ENCODE results near the gene DUSP16.
"Not testable (repeated sequence)": the region's sequence is repeated elsewhere in the genome, so short reads cannot be mapped to it uniquely, and the experiment has no call there.

The DUSP16 gene, protein sequence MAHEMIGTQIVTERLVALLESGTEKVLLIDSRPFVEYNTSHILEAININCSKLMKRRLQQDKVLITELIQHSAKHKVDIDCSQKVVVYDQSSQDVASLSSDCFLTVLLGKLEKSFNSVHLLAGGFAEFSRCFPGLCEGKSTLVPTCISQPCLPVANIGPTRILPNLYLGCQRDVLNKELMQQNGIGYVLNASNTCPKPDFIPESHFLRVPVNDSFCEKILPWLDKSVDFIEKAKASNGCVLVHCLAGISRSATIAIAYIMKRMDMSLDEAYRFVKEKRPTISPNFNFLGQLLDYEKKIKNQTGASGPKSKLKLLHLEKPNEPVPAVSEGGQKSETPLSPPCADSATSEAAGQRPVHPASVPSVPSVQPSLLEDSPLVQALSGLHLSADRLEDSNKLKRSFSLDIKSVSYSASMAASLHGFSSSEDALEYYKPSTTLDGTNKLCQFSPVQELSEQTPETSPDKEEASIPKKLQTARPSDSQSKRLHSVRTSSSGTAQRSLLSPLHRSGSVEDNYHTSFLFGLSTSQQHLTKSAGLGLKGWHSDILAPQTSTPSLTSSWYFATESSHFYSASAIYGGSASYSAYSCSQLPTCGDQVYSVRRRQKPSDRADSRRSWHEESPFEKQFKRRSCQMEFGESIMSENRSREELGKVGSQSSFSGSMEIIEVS
- total RNA-seq = 3.7 to 43.2 (median 10.1) reads per million in 18 experiments

DNA sequence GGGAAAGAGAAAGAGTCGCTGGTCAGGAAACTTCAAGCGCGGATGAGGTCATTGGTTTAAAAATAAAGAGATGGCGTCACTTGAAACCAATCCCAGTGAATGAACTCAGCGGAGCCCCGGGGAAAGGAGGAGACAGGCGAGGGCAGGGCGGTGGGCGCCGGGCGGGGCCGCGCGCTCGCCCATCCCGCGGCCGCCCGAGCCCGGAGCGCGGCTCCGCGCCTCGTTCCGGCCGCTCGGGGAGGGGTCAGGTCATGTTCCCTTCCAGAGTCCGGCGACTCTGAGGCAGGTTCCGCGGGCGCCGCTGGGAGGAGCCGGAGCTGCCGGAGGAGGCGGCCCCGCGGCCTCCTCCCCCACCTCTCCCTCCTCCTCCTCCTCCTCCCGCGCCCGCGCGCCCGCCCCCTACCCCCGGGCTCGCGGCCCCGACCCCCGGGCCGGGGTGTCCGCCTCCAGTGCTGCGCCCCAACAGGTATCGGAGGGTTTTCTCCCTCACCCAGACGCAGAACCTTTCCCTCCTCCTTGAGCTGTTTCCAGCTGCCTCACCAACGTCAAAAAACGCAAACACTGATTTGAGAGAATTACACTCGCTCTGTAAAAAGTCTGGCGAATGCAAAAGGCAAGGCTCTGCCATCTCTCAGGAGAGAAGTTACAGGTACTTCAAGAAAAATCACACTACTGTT lies at the start of gene DUSP16:
Gene DUSP16 (minus strand): TSS at position 279 of the 677 bp plus-strand sequence. CDS start 41,765 bp downstream, outside the sequence.
- DNase-seq = peak; percentile 80 to 85

DNA sequence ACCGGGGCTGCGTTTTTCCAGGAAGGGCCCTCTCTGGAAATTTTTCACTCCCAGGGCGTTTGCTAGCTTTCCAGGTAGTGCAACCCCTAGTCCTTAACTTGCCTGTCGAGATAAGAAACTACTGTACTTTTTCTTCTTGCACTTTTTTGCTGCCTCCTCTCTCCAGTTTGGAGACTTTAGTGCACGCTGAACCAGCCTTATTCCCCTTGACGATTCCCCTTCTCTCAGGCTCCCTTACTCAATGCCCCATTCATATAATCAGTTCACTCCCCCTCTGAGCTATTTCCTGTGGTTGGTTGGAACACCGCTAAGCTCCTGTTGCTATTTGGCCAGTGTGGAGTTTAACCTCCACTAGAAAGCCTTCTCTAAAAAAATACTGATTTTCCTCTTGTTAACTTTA lies 49.7 kb upstream of the DUSP16 start:
- peak; percentile 28 to 34 for DNase-seq

DNA sequence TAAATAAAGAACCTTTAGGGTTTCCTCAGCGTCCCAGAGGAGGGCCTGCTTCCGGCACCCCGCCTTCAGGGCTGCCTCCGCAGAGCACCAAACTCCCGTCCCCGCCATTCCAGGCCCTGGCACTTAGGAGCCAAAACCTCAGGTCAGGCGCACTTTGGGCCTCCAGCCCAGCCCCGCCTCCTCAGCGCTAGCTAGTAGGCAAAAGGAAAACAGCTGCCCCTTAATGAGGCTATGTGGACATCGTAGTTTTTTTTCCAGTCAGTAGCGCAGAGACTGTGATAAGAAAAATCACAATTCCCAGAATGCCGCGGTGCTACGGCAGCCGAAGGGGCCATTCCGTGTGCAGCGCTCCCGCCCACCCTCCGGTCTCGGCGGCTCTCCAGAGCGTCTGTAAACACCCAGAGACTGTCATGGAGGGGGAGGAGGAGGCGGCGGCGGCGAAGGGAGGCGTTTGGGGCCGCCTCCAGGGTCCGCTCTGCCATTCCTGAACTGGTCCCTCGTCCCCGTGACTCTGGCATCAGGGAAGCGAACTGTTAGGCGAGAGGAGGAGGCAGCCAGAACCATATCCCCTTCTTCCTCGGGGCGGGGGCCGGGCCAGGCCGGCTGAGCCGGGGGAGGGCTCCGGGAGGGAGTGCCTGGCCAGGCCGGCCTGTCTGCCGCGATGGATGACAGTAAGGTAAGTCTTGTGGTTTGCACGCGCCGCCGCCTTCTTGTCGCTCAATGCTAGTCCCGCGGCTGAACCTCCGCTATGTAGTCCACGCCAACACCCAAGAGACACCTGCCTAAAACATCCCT lies 49.0 kb upstream of the DUSP16 start, which contains the start of gene CREBL2:
Gene CREBL2 (plus strand): TSS at position 365 of the 795 bp plus-strand sequence. CDS start 297 bp downstream, at position 662.
- DNase-seq = peak; percentile 95

DNA sequence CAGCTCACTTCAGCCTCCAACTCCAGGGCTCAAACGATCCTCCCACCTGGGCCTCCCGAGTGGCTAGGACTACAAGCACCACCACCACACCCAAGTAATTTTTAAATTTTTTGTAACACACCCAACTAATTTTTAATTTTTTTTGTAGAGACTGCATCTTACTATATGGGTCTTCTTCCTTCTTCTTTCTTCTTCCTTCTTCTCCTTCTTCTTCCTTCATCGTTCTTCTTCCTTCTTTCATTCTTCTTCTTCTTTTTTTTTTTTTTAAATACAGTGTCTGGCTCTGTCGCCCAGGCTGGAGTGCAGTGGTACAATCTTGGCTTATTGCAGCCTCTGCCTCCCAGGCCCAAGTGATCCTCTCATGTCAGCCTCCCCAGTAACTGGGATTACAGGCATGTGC lies 48.0 kb upstream of the DUSP16 start:
- DNase-seq = no peak

DNA sequence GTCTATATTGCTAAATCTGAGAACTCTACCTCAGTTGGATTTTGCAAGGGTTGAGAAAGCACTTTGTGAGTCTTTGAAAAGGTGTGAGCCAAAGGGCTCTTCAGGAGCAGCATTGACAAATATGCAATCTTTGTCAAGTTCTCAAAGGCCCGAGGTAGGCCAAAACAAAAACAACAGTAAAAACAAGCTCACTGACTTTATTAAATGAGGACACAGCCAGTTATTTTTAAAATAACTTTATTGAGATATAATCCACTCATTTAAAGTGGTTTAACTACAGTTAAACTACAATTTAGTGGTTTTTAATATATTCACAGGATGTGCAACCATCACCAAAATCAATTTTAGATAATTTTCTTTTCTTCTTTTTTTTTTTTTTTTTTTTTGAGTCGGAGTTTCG lies 47.0 kb upstream of the DUSP16 start:
- DNase-seq = no peak

DNA sequence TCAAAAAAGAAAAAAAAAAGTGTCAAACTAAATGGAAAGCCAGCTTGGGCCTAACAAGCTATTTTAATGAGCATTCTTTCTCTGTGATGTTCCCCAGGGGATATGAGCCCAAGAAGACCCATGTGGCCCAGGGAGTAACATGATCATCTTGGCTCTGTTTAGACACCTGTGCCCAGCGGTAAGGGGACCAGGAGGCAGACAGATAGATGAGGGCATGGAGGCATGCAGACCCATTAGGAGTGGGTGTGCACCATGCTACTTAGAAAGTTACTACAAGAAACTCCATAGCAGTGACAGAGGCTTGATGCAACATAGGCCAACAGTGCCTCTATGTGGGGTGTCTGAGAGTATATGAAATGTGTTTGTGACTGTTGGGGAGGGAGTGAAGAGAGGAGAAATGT lies 45.9 kb upstream of the DUSP16 start:
- DNase-seq = peak in 1 of 2 donors; percentile 16

DNA sequence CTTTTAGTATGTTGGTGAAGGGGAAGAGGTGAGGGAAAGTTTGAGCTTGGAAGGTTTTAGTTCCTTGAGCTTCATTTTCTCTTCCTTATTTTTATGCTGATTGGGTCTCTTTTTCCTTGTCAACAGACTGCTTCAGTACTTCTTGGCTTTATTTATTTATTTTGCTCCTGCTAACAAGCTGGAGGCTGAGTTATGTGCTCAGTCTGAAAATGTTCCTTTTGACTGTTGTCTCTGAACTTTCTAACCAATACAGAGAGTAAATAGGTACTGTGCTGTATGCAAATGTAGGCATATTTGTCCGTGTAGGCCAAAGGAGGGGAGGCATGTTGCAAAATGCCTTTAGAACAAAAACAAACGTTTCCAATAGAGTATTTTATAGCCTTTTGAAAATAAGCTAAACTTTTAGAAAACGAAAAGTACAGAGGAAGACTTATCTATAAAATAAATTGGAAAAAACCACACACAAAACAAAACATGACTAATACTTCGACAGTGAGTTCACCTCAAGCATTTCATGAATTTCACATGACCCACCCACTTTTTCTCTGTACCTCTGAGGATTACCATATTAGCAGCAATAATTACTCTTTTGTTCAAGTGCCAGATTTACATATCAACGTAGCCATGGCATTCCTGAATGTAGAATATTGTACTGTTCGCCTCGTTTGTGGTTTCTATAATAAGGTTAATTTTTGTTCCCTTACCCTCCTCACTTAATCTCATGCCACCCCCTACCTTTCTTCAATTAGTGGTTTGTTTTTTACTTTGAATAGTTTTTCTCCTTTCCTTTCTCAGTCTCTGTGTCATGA lies 44.3 kb upstream of the DUSP16 start:
- peak; percentile 55 to 66 for DNase-seq

DNA sequence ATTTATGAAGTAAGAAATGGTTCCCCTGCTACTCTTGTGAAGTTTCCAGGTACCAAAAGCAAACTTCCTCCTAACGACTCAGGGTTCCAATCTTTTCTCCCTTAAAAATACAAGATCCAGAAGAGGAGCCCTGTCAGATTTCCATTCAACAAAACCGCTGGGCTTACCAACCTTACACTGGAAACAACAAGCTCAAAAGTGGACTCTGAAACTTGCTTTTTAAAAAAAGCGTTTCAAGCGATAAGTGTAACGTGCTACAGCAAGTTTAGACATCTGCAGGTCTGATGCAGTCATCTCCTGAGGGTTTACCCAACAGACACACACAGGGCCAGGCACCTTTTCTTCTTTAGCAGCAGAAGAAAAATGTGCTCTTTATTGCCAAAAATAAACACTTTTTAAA lies 42.1 kb upstream of the DUSP16 start:
- no peak for DNase-seq

DNA sequence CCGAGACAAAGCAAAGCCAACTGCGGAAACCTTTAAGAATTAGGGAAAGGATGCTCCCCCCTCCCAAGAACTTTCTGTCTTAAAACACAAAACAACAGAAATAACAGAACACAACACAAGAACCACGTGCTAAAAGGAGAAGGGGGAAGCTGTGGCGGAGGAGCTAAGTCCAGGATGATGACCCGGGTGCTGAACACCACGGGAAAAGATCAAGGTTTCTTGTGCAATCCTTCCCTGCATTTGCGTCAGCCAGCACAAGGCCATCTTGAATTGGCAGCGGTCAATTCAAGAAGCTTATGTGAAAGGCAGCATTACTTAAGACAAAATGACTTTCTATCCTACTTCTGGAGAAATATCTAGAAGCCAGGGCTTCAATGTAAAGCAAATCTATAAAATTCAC lies 38.0 kb upstream of the DUSP16 start:
- peak; percentile 92 to 94 for DNase-seq

DNA sequence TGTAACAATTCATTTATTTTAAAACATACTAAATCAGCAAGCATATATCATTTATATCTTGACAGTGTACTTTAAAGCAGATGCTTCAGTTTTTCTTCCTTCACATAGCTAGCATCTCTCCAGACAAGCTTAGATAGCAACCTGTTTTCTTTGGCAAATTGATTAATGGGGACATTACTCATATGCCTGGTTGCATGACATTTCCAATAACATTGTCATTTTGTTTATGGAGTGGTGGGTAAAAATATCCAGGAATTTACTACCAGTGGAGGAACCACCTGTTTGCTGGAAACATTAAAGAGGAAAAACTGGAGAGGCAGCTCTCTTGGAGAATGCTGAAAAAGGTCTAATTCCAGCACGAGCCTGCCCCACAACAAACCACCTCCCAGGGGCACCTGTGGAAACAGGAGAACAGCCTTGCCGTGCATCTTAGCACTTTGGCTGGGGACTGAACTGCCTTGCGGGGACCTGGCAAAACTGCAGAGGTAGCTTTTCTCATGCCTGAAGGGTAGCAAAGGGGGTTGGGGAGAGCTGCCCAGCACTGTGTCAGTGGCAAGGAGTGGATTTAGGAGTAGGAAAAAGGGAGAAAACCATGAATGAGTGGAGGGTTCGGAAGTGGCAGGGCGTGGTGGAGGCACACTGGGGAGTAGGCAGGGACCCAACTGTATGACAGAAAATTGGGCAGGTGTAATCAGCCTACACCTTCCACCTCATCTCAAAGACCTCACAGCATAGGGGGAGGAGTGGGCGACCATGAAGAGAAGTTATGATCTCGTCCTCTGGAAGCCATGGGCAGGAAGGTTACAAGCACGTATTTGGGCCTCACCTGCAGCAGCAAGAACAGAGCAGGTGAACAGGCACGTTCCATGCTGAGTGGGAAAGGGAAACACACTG lies 37.3 kb upstream of the DUSP16 start:
- DNase-seq = no peak

DNA sequence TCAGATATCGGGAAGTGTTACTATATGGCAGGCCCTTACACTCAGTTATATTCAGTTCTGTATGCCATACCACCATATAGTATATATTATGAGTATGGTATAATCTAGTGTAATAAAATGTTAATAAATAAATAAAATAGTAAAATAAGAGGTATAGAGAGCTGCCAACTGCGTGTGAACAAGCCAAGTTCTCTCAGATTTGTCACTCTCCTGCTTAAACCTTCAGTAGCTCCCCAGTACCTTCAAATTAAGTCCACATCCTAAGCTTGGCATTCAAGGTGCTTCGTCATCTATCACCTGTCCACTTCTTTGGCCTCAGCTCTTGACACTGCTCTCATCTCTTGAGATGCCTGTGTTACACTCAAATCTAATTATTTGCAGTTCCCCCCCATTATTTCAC lies 36.2 kb upstream of the DUSP16 start:
- no peak for DNase-seq

DNA sequence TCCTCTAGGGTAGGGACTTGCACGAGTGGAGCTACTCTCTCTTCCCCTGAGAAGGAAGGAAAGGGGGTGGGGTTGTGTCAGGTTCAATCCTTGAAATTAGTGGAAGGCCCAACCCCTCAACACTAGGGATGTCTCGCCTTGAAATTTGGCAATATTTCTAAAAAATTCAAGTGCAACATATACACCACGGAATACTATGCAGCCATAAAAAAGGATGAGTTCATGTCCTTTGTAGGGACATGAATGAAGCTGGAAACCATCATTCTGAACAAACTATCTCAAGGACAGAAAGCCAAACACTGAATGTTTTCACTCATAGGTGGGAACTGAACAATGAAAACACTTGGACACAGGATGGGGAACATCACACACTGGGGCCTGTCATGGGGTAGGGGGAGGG lies 33.9 kb upstream of the DUSP16 start:
- not testable (repeated sequence) for DNase-seq

DNA sequence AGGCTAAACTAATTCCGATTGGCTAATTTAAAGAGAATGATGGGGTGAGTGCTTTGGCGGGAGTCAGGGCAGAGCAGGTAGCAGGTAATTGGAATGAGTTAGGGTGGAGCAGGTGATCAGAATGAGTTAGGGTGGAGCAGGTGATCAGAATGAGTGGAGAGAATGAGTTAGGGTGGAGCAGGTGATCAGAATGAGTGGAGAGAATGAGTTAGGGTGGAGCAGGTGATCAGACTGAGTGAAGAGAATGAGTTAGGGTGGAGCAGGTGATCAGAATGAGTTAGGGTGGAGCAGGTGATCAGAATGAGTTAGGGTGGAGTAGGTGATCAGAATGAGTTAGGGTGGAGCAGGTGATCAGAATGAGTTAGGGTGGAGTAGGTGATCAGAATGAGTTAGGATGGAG lies 33.3 kb upstream of the DUSP16 start:
- not testable (repeated sequence) for DNase-seq

DNA sequence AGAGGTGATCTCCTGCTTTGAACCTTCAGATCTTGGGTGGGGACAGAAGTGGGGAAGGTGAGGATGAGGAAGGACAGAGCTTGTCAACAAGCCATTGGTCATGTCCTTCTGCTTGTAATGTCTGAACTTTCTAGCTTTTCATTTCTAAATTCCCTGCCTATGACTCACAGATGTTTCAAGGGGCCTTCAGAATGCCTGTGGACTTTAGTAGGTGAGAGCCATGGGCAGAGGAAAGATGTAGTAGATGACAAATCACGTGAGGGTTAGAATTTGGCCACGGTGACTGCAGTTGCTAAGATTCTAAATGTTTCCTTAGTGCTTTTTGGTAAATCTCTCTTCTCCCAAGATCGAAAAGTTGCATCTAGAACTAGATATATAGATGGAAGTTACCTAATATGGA lies 30.3 kb upstream of the DUSP16 start:
- no peak for DNase-seq

DNA sequence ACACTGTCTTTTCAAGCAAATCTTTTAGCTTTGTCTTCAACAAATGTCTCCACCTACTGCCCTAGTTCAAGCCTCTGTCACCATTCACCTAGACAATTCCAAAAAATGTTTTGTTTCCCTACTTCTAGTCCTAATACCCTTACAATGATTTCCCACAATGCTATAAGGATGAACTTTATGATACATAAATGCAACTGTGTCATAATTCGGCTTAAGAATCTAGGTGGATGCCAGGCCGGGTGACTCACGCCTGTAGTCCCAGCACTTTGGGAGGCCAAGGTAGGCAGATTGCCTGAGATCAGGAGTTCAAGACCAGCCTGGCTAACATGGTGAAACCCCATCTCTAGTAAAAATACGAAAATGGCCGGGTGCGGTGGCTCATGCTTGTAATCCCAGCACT lies 28.3 kb upstream of the DUSP16 start:
- no peak for DNase-seq

DNA sequence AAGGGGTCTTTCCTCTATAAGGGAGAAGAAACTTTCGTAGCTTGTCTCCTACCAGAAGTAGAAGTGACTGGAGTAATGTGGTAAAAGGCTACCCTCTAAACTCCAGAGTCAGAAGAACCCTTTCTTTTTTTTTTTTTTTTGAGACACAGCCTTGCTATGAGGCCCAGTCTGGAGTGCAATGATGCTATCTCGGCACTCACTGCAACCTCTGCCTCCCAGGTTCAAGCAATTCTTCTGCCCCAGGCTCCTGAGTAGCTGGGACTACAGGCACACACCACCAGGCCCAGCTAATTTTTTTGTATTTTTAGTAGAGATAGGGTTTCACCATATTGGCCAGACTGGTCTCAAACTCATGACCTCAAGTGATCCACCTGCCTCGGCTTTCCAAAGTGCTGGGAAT lies 25.8 kb upstream of the DUSP16 start:
- not testable (repeated sequence) for DNase-seq

DNA sequence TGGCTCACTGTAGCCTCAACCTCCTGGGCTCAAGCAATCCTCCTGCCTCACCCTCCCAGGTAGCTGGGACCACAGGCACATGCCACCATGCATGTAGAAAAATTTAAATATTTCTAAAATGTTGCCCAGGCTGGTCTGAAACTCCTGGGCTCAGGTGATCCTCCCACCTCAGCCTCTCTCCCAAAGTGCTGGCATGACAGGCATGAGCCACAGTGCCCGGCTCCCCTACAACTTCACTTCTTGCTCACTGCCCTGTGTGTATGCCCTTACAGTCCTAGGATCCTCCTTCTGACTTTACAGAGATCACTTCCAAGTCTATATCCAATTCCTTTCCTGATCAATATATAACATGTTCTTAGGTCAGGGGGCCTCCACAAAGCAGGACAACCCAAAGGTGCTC lies 25.2 kb upstream of the DUSP16 start:
- DNase-seq = no peak

DNA sequence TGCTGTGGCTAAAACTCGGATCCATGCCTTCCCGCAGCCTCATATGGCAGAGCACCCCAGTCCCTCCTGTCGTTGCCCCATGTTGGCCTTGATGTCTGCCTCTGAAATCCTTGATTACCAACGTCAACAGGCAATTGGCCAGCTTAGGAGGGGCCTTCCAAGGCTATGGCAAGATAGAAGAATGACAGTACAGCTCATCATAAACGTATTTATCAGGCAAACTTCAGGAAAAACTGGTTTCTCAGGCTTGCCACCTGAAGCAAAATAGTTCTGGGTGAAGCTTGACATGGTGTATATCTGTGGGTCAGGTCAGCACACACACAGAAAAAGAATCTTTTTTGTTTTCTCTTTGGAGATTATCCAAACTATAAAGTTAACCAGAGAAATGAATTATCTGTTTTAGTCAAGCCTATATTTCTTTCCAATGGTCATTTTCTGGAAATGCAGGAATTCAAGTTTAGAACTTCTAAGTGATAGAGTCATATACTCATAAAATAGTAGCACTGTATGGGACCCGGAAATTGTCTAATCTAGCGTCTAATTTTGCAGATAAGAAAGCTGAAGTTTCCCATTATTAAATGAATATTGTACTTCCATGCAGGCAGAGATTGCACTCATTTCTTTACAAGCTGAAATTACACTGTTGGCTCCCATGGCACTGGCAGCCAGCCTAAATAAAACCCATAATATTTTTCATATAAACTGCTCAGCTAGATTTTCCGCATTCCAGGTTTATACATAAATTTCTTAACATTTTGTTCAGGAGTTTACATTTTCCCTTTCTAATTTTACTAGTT lies 24.4 kb upstream of the DUSP16 start:
- DNase-seq = no peak

DNA sequence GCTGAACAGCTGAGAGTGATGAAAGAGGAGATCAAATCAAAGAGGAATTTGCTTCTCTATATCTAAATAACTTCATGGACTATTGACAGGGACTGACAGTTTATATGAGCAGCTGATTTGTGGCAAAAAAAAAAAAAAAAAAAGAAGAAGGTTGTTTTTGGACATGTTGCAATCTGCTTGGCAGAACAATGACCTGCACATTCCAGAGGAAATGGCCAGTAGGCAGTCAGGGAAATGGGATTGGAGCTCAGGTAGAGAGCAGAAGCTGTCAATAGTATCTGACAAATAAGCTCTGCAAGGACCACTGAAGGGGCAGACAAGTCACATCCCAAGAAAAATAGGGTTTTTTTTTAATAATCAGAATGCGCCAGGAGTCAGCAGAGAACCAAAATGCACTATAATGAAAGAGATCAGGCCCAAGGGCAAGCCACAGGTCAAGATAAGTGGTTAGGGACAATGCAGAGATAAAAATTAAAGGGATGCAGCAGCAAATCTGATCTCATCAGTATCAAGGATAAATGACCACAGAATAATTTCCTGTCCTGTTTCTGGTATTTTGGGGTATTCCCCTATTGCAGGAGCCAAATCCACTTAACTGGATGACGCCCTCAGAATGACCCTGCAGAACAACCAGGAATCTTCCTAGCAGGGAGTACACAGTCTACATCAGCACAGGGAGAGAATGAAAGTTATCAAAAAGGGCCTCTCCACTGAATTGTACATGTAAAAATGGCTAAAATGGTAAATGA lies 22.6 kb upstream of the DUSP16 start:
- DNase-seq = no peak

All from inflammatory macrophage (primary cell).